H1 (cell line): ENCODE results near the gene NUCB1. TPM values are rescaled to one million over a fixed set of nuclear protein-coding genes. Genes with fewer than 3 reads are reported as not detected.

Experiments used
- CTCF ChIA-PET: fragments of 300-600 bp; sonication (Branson Sonifier 250); formaldehyde crosslinking; loops from one replicate; lab custom pipeline; 2021; ENCODE audit not compliant: partially characterized antibody; lab: Charles Lee
- POLR2A ChIA-PET: fragments of 300-600 bp; sonication (Branson Sonifier 250); formaldehyde crosslinking; loops from one replicate; lab custom pipeline; 2021; ENCODE audit warnings: inconsistent platforms; ENCODE audit not compliant: partially characterized antibody; lab: Charles Lee
- DNase-seq, 2 experiments: peaks; one replicate each; pipeline versions ENCODE4 v3.0.0 to v3.0.0-alpha.2; 2010 to 2022; ENCODE audit warnings: low spot score in 2 of 2, low read depth in 1 of 2, mixed read lengths in 1 of 2
- FAIRE-seq: peaks from 2 replicates; lab custom pipeline; 2011; peaks lifted over from hg19 to GRCh38; lab: Jason Lieb, UNC
- H2AFZ ChIP-seq: 2 replicates; pipeline ENCODE4 v1.8.1; 2012; ENCODE audit warnings: low read length, inconsistent platforms
- H2AK5ac ChIP-seq: 2 replicates; pipeline ENCODE4 v1.6.1; 2013; ENCODE audit warnings: low read depth, low read length
- H2BK120ac ChIP-seq: replicated peaks from 2 replicates; pipeline ENCODE3; 2013; ENCODE audit warnings: low read depth, low read length, inconsistent platforms
- H2BK12ac ChIP-seq: 2 replicates; pipeline ENCODE4 v1.6.1; 2013; ENCODE audit warnings: low read depth, low read length
- H2BK15ac ChIP-seq: 2 replicates; pipeline ENCODE4 v1.6.1; 2013; ENCODE audit warnings: low read length
- H2BK20ac ChIP-seq: 2 replicates; pipeline ENCODE4 v1.6.1; 2013; ENCODE audit warnings: low read length
- H2BK5ac ChIP-seq: 2 replicates; pipeline ENCODE4 v1.6.1; 2013; ENCODE audit warnings: low read depth, low read length
- H3K14ac ChIP-seq: 2 replicates; pipeline ENCODE4 v1.6.1; 2013; ENCODE audit warnings: inconsistent platforms; ENCODE audit not compliant: insufficient read length
- H3K18ac ChIP-seq: 2 replicates; pipeline ENCODE4 v1.6.1; 2013; ENCODE audit warnings: low read length; ENCODE audit errors: extremely low read depth
- H3K23ac ChIP-seq: 2 replicates; pipeline ENCODE4 v1.6.1; 2013; ENCODE audit warnings: inconsistent platforms; ENCODE audit not compliant: insufficient read length
- H3K23me2 ChIP-seq: 2 replicates; pipeline ENCODE4 v1.6.1; 2013; ENCODE audit warnings: low read depth, low read length
- H3K27ac ChIP-seq: 2 replicates; pipeline ENCODE4 v1.6.1; 2011; ENCODE audit warnings: low read depth, low read length, inconsistent platforms
- H3K27me3 ChIP-seq, 4 experiments: replicated peaks in 1 of 4; 1 replicate in 1 of 4; 2 replicates in 3 of 4; pipeline versions ENCODE4 v1.6.1 to v1.8.1; 2011 to 2013; ENCODE audit warnings: low read length in 3 of 4, mild to moderate bottlenecking in 3 of 4, inconsistent platforms in 2 of 4, mixed read lengths in 2 of 4, moderate library complexity in 1 of 4; ENCODE audit not compliant: control insufficient read depth in 3 of 4, insufficient read depth in 3 of 4; ENCODE audit errors: extremely low read depth in 1 of 4
- H3K36me3 ChIP-seq, 4 experiments: 2 replicates each; pipeline versions ENCODE4 v1.6.1 to v1.8.1; 2011 to 2013; ENCODE audit warnings: mild to moderate bottlenecking in 4 of 4, low read length in 3 of 4, moderate library complexity in 2 of 4, control low read depth in 1 of 4, inconsistent platforms in 1 of 4; ENCODE audit not compliant: insufficient read depth in 4 of 4, control insufficient read depth in 2 of 4
- H3K4ac ChIP-seq: replicated peaks from 2 replicates; pipeline ENCODE3; 2013; ENCODE audit warnings: low read length, low read depth, mixed read lengths, inconsistent platforms; ENCODE audit not compliant: insufficient read length
- H3K4me1 ChIP-seq, 4 experiments: replicated peaks in 1 of 4; 1 replicate in 1 of 4; 2 replicates in 3 of 4; pipeline versions ENCODE4 v1.6.1 to v1.8.1; 2011 to 2013; ENCODE audit warnings: low read length in 3 of 4, inconsistent platforms in 2 of 4, mixed read lengths in 1 of 4; ENCODE audit not compliant: insufficient read depth in 4 of 4, control insufficient read depth in 3 of 4
- H3K4me2 ChIP-seq, 2 experiments: 2 replicates each; pipeline versions ENCODE4 v1.6.1 to v1.8.1; 2011 to 2013; ENCODE audit warnings: low read depth in 2 of 2, low read length in 2 of 2, control low read depth in 1 of 2, inconsistent platforms in 1 of 2, mild to moderate bottlenecking in 1 of 2; ENCODE audit not compliant: insufficient read depth in 1 of 2
- H3K4me3 ChIP-seq, 4 experiments: fragments of 200-600, 300-600 bp in 1 of 4; sonication (generic), shearing (Covaris generic), sonication (Bioruptor Twin) in 1 of 4; 2 replicates each; pipeline versions ENCODE4 v1.5.1 to v1.8.1; 2011 to 2016; ENCODE audit warnings: low read length in 4 of 4, low read depth in 3 of 4, control low read depth in 2 of 4, inconsistent platforms in 2 of 4, mild to moderate bottlenecking in 2 of 4, mixed read lengths in 1 of 4, moderate library complexity in 1 of 4; ENCODE audit not compliant: insufficient read depth in 2 of 4; ENCODE audit errors: extremely low read depth in 1 of 4
- H3K56ac ChIP-seq: replicated peaks from 2 replicates; pipeline ENCODE3; 2013; ENCODE audit warnings: low read depth, mild to moderate bottlenecking, mixed read lengths, low read length, inconsistent platforms; ENCODE audit not compliant: insufficient read length
- H3K79me1 ChIP-seq: 2 replicates; pipeline ENCODE4 v1.6.1; 2013; ENCODE audit warnings: low read depth, low read length, control low read depth
- H3K79me2 ChIP-seq, 2 experiments: 2 replicates each; pipeline versions ENCODE4 v1.6.1 to v1.8.1; 2012 to 2013; ENCODE audit warnings: low read length in 2 of 2, mild to moderate bottlenecking in 2 of 2, inconsistent platforms in 1 of 2; ENCODE audit not compliant: insufficient read depth in 2 of 2, control insufficient read depth in 1 of 2
- H3K9ac ChIP-seq, 4 experiments: replicated peaks in 1 of 4; 1 replicate in 1 of 4; 2 replicates in 3 of 4; pipeline versions ENCODE4 v1.6.1 to v1.8.1; 2011 to 2013; ENCODE audit warnings: low read depth in 3 of 4, low read length in 3 of 4, control low read depth in 2 of 4, mild to moderate bottlenecking in 2 of 4, moderate library complexity in 2 of 4, inconsistent platforms in 1 of 4; ENCODE audit errors: extremely low read depth in 1 of 4
- H3K9me3 ChIP-seq, 2 experiments: 2 replicates each; pipeline versions ENCODE4 v1.6.1 to v1.8.1; 2012 to 2013; ENCODE audit warnings: mild to moderate bottlenecking in 2 of 2, moderate library complexity in 2 of 2, control low read depth in 1 of 2, inconsistent platforms in 1 of 2, low read depth in 1 of 2, low read length in 1 of 2, mixed read lengths in 1 of 2; ENCODE audit not compliant: insufficient read depth in 2 of 2
- H4K20me1 ChIP-seq, 2 experiments: replicated peaks in 1 of 2; 2 replicates each; pipeline versions ENCODE3 to v1.8.1; 2011 to 2013; ENCODE audit warnings: inconsistent platforms in 2 of 2, low read length in 2 of 2, mild to moderate bottlenecking in 1 of 2; ENCODE audit not compliant: insufficient read depth in 2 of 2, control insufficient read depth in 1 of 2
- H4K5ac ChIP-seq: 2 replicates; pipeline ENCODE4 v1.6.1; 2013; ENCODE audit warnings: low read length, low read depth, mixed read lengths, inconsistent platforms; ENCODE audit not compliant: insufficient read length
- H4K8ac ChIP-seq: 2 replicates; pipeline ENCODE4 v1.8.0; 2013; ENCODE audit warnings: mild to moderate bottlenecking, moderate library complexity, low read length, inconsistent platforms; ENCODE audit not compliant: insufficient read depth; ENCODE audit errors: extremely low read depth
- H4K91ac ChIP-seq: replicated peaks from 2 replicates; pipeline ENCODE3; 2013; ENCODE audit warnings: low read length, mixed read lengths, inconsistent platforms; ENCODE audit not compliant: insufficient read length
- ATF2 ChIP-seq: IDR thresholded peaks from 2 replicates; pipeline ENCODE4 v1.6.1; 2012; ENCODE audit warnings: low read length, inconsistent platforms
- BACH1 ChIP-seq: IDR thresholded peaks from 2 replicates; pipeline ENCODE4 v1.6.1; 2012; ENCODE audit warnings: low read length, improper control_type of control experiment
- CBX5 ChIP-seq: fragments of 300-800, 300-1000 bp; sonication (generic); IDR thresholded peaks from 2 replicates; pipeline ENCODE4 v1.7.1; 2016; ENCODE audit warnings: antibody characterized with exemption, low read length, low read depth
- CEBPB ChIP-seq: IDR thresholded peaks from 2 replicates; pipeline ENCODE4 v1.6.1; 2012; ENCODE audit warnings: low read depth, low read length
- E2F6 ChIP-seq: IDR thresholded peaks from 2 replicates; pipeline ENCODE4 v1.6.1; 2012; ENCODE audit warnings: inconsistent platforms
- JUN ChIP-seq: IDR thresholded peaks from 2 replicates; pipeline ENCODE4 v1.6.1; 2011; ENCODE audit warnings: low read depth, mild to moderate bottlenecking, improper control_type of control experiment, low read length
- KDM5A ChIP-seq: fragments of 200-600 bp; IDR thresholded peaks from 2 replicates; pipeline ENCODE4 v1.7.1; 2012; ENCODE audit warnings: mild to moderate bottlenecking, low read length, inconsistent platforms, mixed read lengths
- NRF1 ChIP-seq: IDR thresholded peaks from 2 replicates; pipeline ENCODE4 v1.6.1; 2011; ENCODE audit warnings: mild to moderate bottlenecking, low read depth, low read length, improper control_type of control experiment
- RAD21 ChIP-seq, 2 experiments: IDR thresholded peaks in 1 of 2; conservative IDR thresholded peaks in 1 of 2; 2 replicates each; pipeline ENCODE4 v1.6.1; 2011; ENCODE audit warnings: low read depth in 2 of 2, low read length in 2 of 2, improper control_type of control experiment in 1 of 2, inconsistent platforms in 1 of 2, mild to moderate bottlenecking in 1 of 2, moderate library complexity in 1 of 2
- SIN3A ChIP-seq, 2 experiments: IDR thresholded peaks in 1 of 2; conservative IDR thresholded peaks in 1 of 2; 2 replicates each; pipeline ENCODE4 v1.6.1; 2011 to 2012; ENCODE audit warnings: low read length in 2 of 2, improper control_type of control experiment in 1 of 2, low read depth in 1 of 2, mild to moderate bottlenecking in 1 of 2
- YY1 ChIP-seq: IDR thresholded peaks from 2 replicates; pipeline ENCODE4 v1.6.1; 2011; ENCODE audit warnings: low read depth, mild to moderate bottlenecking, low read length
- WGBS, 2 experiments: shearing (Covaris generic) in 1 of 2; methylation state at CpG; one replicate each; pipeline versions ENCODE4 v1.1.6 to v1.1.7; 2013 to 2015; ENCODE audit warnings: low lambda C conversion rate in 2 of 2, mixed read lengths in 2 of 2, inconsistent platforms in 1 of 2, low coverage in 1 of 2, missing lambda C conversion rate in 1 of 2; ENCODE audit not compliant: insufficient replicate concordance in 2 of 2, insufficient coverage in 1 of 2, insufficient read length in 1 of 2; ENCODE audit errors: extremely low coverage in 1 of 2, missing lambda C conversion rate in 1 of 2; 5-methylcytosine and 5-hydroxymethylcytosine counted together
- polyA plus RNA-seq, 7 experiments: library from polyadenylated mRNA; depleted of rRNA in 3 of 7; stranded (reverse) in 5 of 7; unstranded in 2 of 7; fragments of >200 nt in 5 of 7; fragments of 200-250 nt in 2 of 7; gene quantifications; 1 replicate in 5 of 7; 2 replicates in 1 of 7; 4 replicates in 1 of 7; pipeline versions ENCODE4 v1.2.1 to v1.2.3, GENCODE V29; 2011 to 2013; ENCODE audit warnings: missing spikeins in 2 of 7, mixed read lengths in 2 of 7
- total RNA-seq: library from RNA; stranded (reverse); fragmentation: NEBNext Ultra II Directional; extraction: Animal tissue kit (Norgen Biotek cat#: 25700); gene quantifications from 2 replicates; pipeline ENCODE4 v1.2.1, GENCODE V29; 2021

The NUCB1 gene
- total and polyA plus RNA-seq, 2 of the 8 experiments (the other 6 are each of a cell fraction or from before 2014, with no cell fraction given) = 111 to 121 TPM

GRCh38 chr19:48938256-48938655 is 38.1 kb downstream of the NUCB1 start:
- no peak overlapping the region for H2BK5ac ChIP-seq
- H3K23ac ChIP-seq = no peak overlapping the region
- H3K9ac ChIP-seq = no peak overlapping the region
- H3K56ac ChIP-seq = no peak overlapping the region
- H3K23me2 ChIP-seq = no peaks in the 10 kb centered on the region; the same call in 1 of the 2 replicates
- no peak overlapping the region for H2AK5ac ChIP-seq
- H2BK120ac ChIP-seq = no peak overlapping the region
- no peak overlapping the region for H2AFZ ChIP-seq
- H3K9me3 ChIP-seq = no peaks in the 10 kb centered on the region
- no peak overlapping the region for H4K91ac ChIP-seq
- no peak overlapping the region for H3K27ac ChIP-seq
- H3K4me2 ChIP-seq = no peak overlapping the region
- H3K14ac ChIP-seq = no peak overlapping the region
- H3K4ac ChIP-seq = no peak overlapping the region
- H2BK20ac ChIP-seq = no peak overlapping the region
- 92% methylated on average over 7 of the region's 7 CpGs; no CpG with 5 or more reads in 1 of the 2 experiments for WGBS, 2 experiments
- no peak for FAIRE-seq
- H4K5ac ChIP-seq = no peak overlapping the region
- no peaks in the 10 kb centered on the region for H3K36me3 ChIP-seq
- no peak for DNase-seq
- CTCF ChIA-PET = interaction anchor here (0.8 kb wide), 1 partner anchor 15 kb away, joined by 4 read pairs; no protein-coding TSS in a partner anchor
- no peak overlapping the region for H2BK15ac ChIP-seq
- H3K27me3 ChIP-seq = peaks cover 0 to 7% (median 2%) of the 10 kb centered on the region in 4 experiments; a peak in 4 of 7 replicates
- peaks cover 0 to 2% of the 10 kb centered on the region in 2 experiments for H4K20me1 ChIP-seq
- H3K4me1 ChIP-seq = peaks cover under 1 to 3% (median 2%) of the 10 kb centered on the region in 4 experiments; a peak in 4 of 7 replicates
- POLR2A ChIA-PET = interaction anchor here (0.6 to 0.7 kb wide), 2 partner anchors 12 to 359 kb away, joined by 3 to 4 read pairs; no protein-coding TSS in a partner anchor
- H3K4me3 ChIP-seq = no peak overlapping the region
- H3K79me2 ChIP-seq = no peaks in the 10 kb centered on the region
- H4K8ac ChIP-seq = no peak overlapping the region
- H2BK12ac ChIP-seq = no peak overlapping the region
- no peak overlapping the region for H3K18ac ChIP-seq
- no peaks in the 10 kb centered on the region; the same call in 1 of the 2 replicates for H3K79me1 ChIP-seq
- TF ChIP-seq CEBPB (no peak), SIN3A (conservative IDR thresholded peaks at IDR 0.05 in 1 of 2, IDR thresholded peaks at IDR 0.05 in 1 of 2; ENCODE audit: low read depth in 1 of 2, low read length in 2 of 2) (no peak), E2F6 (no peak), RAD21 (IDR thresholded peaks at IDR 0.05 in 1 of 2, conservative IDR thresholded peaks at IDR 0.05 in 1 of 2; ENCODE audit: low read depth in 2 of 2, low read length in 2 of 2) (no peak), YY1 (no peak), KDM5A (no peak), JUN (no peak), BACH1 (no peak), ATF2 (no peak), NRF1 (no peak), CBX5 (no peak)
